ENCODE data around the gene SRSF3.

GRCh38 chr6:36608788-36609563 lies 14.8 kb downstream of the SRSF3 start:
- TF ChIP-seq CTCF (IDR thresholded peaks at IDR 0.05; ENCODE audit: low read depth, low read length, poor library complexity, severe bottlenecking) (no peak), EZH2phosphoT487 (IDR thresholded peaks at IDR 0.05; ENCODE audit: borderline replicate concordance, low read length) (no peak)

Data from DOHH2 (cell line).